ENCODE results near the gene PACRG. TPM values are rescaled to one million over a fixed set of nuclear protein-coding genes. Genes with fewer than 3 reads are reported as not detected.
"Not testable (repeated sequence)": the region's sequence is repeated elsewhere in the genome, so short reads cannot be mapped to it uniquely, and the experiment has no call there.

The PACRG gene
- total RNA-seq, 1 donor from 2014 or later: under 0.01 TPM

GRCh38 chr6:162940426-162940825 lies 212.7 kb downstream of the PACRG start:
- DNase-seq (ENCODE audit: low read depth in 2 of 2): no peak

- DNase-seq (ENCODE audit: low read depth in 2 of 2): no peak
Observed at GRCh38 chr6:162941128-162941527, 213.4 kb downstream of the PACRG start.

GRCh38 chr6:162942866-162943265 lies 215.1 kb downstream of the PACRG start:
- no peak for DNase-seq (ENCODE audit: low read depth in 2 of 2)

GRCh38 chr6:162943369-162943768 lies 215.6 kb downstream of the PACRG start:
- DNase-seq (ENCODE audit: low read depth in 2 of 2): no peak

- DNase-seq (ENCODE audit: low read depth in 2 of 2): no peak
Observed at GRCh38 chr6:162951164-162951743, 223.5 kb downstream of the PACRG start.

GRCh38 chr6:162952423-162952822 lies 224.6 kb downstream of the PACRG start:
- DNase-seq (ENCODE audit: low read depth in 2 of 2): no peak

- no peak for DNase-seq (ENCODE audit: low read depth in 2 of 2)
Observed at GRCh38 chr6:162957062-162957461, 229.3 kb downstream of the PACRG start.

GRCh38 chr6:162960679-162961457 lies 233.1 kb downstream of the PACRG start:
- no peak for DNase-seq (ENCODE audit: low read depth in 2 of 2)

- DNase-seq (ENCODE audit: low read depth in 2 of 2): no peak
Observed at GRCh38 chr6:162962093-162962492, 234.3 kb downstream of the PACRG start.

- DNase-seq (ENCODE audit: low read depth in 2 of 2): no peak
Observed at GRCh38 chr6:162963861-162964260, 236.1 kb downstream of the PACRG start.

GRCh38 chr6:162964488-162965140 lies 236.8 kb downstream of the PACRG start:
- no peak for DNase-seq (ENCODE audit: low read depth in 2 of 2)

GRCh38 chr6:162965366-162965765 lies 237.6 kb downstream of the PACRG start:
- no peak for DNase-seq (ENCODE audit: low read depth in 2 of 2)

GRCh38 chr6:162970246-162970645 lies 242.5 kb downstream of the PACRG start:
- no peak for DNase-seq (ENCODE audit: low read depth in 2 of 2)

- DNase-seq (ENCODE audit: low read depth in 2 of 2): no peak
Observed at GRCh38 chr6:162971356-162971755, 243.6 kb downstream of the PACRG start.

GRCh38 chr6:162973151-162973872 lies 245.5 kb downstream of the PACRG start:
- no peak for DNase-seq (ENCODE audit: low read depth in 2 of 2)

- no peak for DNase-seq (ENCODE audit: low read depth in 2 of 2)
Observed at GRCh38 chr6:162973980-162974379, 246.2 kb downstream of the PACRG start.

- no peak for DNase-seq (ENCODE audit: low read depth in 2 of 2)
Observed at GRCh38 chr6:162974685-162975084, 246.9 kb downstream of the PACRG start.

GRCh38 chr6:162976141-162976540 lies 248.4 kb downstream of the PACRG start:
- no peak for DNase-seq (ENCODE audit: low read depth in 2 of 2)

- DNase-seq (ENCODE audit: low read depth in 2 of 2): not testable (repeated sequence)
Observed at GRCh38 chr6:162983234-162983633, 255.5 kb downstream of the PACRG start.

- no peak for DNase-seq (ENCODE audit: low read depth in 2 of 2)
Observed at GRCh38 chr6:162998777-162999176, 271.0 kb downstream of the PACRG start.

- no peak for DNase-seq (ENCODE audit: low read depth in 2 of 2)
Observed at GRCh38 chr6:162999575-163000285, 272.0 kb downstream of the PACRG start.
